Left colon (tissue), 2 donors: ENCODE measurements around the gene POLR3K. TPM values are rescaled to one million over a fixed set of nuclear protein-coding genes. Genes with fewer than 3 reads are reported as not detected.

Experiments
- ATAC-seq: fragments of 200-7000 bp; cut with Tn5 transposase; one replicate; pipeline ENCODE4 v1.9.1; 2020; ENCODE audit warnings: mild to moderate bottlenecking, moderate library complexity
- DNase-seq, 2 donors: peaks; one replicate each; pipeline ENCODE4 v3.0.0-alpha.2; 2020
- intact Hi-C, 2 donors: fragments of 100-400 bp; cut with DNase I in 1 of 2; cut with micrococcal nuclease in 1 of 2; formaldehyde crosslinking; loops; one replicate each; pipeline versions ENCODE4 v1.11.2 to v1.14.0; 2022; cut with DNase I, micrococcal nuclease
- total RNA-seq, 2 donors: library from RNA; stranded (reverse); fragmentation: NEBNext Ultra II Directional; extraction: Animal tissue kit (Norgen Biotek cat#: 25700); gene quantifications; one replicate each; pipeline ENCODE4 v1.2.1, GENCODE V29; 2021
- donor health status: DM: no; HTN: no; CAD: no.
- donor health status: DM: yes; HTN: yes; CAD: no.

The POLR3K gene
- total RNA-seq, 2 donors from 2014 or later = 10.9 to 18.3 TPM

DNA sequence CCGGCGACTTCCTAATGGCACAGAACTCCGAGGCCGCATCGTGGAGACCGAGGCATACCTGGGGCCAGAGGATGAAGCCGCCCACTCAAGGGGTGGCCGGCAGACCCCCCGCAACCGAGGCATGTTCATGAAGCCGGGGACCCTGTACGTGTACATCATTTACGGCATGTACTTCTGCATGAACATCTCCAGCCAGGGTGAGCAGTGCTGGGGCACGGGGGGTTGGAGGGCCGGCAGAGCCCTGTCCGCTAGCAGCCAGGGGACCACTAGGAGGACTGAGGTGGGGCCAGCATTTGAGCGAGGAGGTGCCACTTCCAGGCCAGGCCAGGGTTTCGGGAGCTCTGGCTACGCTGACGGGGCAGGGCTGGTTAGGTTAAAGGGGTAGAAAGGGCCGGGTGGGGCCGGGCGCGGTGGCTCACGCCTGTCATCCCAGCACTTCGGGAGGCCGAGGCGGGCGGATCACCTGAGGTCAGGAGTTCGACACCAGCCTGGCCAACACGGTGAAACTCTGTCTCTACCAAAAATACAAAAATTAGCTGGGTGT is 29.7 kb upstream of the POLR3K start:
- ATAC-seq (no peak), DNase-seq (no peak)
- intact Hi-C loops = no loop called here

DNA sequence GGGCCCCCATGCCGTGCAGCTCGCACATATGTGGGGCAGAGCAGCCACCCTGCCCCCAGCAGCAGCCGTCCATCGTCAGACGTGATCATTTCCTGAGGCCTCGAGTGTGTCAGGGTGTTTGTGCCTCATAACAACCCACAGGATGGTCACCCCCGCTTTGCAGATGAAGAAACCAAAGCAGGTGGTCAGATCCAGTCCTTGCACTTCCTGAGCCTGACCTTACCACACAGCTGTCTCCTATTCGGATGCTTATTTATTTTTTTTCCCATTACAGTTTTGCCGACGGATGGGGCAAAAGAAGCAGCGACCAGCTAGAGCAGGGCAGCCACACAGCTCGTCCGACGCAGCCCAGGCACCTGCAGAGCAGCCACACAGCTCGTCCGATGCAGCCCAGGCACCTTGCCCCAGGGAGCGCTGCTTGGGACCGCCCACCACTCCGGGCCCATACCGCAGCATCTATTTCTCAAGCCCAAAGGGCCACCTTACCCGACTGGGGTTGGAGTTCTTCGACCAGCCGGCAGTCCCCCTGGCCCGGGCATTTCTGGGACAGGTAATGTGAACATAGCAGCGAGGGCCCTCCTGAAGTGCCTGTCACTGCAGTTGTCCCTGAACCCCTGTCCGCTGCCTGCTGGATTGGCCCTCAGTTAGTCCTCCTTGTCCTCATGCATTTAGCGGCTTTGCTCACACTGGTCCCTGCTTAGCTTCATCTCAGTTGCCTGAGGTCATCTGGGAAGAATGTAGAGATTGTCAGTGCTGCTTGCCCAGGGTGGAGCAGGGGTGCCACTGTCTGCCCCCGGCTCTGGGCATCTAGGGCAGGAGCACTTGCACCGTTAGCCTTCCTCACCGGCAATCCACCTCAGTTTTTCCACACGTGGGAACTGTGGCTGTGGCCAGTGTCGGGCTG is 26.0 kb upstream of the POLR3K start:
- DNase-seq = no peak
- intact Hi-C loops = no loop called here

DNA sequence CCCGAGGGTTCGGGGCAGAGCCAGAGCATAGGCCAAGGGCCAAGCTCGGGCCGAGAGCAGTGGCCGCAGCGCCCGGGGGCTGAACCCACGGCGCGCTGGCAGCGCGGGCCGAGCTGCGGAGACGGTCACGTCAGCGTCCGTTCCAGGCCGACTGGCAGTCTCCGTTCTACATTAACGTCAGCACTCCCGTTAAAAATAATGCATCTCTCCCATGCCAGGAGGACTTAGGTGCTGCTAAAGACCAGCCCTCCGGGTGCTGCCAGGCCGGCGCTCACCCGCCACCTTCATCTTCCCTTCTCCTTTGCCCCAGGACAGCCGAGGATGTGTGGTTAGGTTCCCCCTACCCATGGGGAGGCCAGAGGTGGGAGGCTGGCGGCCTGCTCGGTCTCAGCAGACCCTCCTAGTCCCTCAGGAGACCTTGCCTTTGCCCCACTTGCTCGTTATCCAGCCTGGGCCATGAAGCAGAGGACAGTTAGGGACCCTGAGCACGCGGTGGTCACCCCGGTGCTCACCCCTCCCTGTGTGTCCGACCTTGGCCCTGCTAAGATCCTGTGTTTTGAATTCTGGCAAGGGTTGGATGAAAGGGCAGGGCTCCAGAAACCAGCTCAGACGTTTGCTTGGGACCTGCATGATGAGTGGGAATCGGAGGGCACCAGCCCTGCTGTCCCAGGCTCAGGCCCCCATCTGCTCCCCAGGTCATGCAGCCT is 25.2 kb upstream of the POLR3K start:
- DNase-seq (peak in 1 of 2 donors; percentile 57), ATAC-seq (peak; percentile 15)
- intact Hi-C loops = no loop called here

More for the DNA sequence above, 26.0 kb upstream of the POLR3K start:
- no peak for ATAC-seq

DNA sequence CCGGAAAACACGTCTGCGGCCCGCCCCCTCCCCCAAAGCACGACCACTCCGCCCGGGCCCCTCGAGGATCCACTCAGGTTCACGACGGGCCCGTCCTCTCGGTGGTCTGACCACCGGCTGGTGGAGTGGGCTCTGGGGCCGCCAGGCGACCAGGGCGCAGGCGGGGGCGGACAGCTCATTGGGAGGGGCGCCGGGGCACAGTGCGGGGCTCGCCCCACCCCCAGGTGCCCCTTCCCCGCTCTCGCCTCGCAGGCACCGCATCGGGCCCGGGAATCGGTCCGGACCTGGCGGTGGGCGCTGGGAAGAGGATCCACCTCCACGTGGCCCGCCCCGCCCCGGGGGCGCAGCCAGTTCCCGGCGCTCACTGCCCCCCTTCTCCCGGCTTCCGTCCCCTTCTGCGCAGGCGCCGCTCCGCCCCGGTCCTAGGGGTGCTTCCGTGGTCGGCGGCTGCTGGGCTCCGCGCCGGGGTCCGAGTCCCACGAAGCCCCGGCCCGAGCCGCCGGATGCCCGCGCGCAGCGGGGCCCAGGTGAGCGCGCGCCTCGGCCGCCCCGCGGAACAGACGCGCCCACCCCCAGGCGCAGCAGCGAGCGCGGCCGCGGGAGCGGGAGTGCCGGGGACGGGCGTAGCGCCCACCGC is 24.5 kb upstream of the POLR3K start, which contains the start of gene MPG:
Gene MPG (plus strand): TSS at position 419 of the 637 bp plus-strand sequence. CDS start 85 bp downstream, at position 504.
- intact Hi-C loops = no loop called here
- DNase-seq (peak; percentile 86 to 90), ATAC-seq (peak; percentile 83)

DNA sequence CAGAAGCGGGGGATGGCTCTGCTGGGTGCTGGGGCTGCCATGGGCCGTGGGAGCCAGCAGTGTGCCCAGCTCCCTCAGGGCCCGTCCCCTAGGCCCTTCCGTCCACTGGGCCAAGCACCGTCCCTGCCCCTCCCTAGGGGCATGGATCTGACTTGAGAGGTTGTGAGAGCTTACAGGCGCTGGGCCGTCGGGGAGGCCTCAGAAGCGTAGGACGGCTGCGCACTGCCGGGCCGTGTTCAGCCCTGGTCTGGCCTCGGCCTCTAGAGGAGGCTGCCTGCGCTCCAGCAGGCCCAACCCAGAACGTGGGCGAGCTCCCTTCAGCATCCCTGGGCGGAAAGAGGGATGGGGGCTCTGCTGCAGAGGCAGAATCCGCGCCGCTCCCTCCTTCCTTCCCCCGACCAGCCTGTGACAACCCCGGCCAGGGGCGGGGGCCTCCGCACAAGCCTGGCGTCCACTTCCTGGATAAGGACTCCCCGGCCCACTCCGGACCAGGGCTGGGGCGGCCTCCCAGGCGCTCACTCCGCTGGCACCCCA is 23.9 kb upstream of the POLR3K start:
- DNase-seq (peak; percentile 59 to 66), ATAC-seq (peak; percentile 49)
- intact Hi-C loops = no loop called here

DNA sequence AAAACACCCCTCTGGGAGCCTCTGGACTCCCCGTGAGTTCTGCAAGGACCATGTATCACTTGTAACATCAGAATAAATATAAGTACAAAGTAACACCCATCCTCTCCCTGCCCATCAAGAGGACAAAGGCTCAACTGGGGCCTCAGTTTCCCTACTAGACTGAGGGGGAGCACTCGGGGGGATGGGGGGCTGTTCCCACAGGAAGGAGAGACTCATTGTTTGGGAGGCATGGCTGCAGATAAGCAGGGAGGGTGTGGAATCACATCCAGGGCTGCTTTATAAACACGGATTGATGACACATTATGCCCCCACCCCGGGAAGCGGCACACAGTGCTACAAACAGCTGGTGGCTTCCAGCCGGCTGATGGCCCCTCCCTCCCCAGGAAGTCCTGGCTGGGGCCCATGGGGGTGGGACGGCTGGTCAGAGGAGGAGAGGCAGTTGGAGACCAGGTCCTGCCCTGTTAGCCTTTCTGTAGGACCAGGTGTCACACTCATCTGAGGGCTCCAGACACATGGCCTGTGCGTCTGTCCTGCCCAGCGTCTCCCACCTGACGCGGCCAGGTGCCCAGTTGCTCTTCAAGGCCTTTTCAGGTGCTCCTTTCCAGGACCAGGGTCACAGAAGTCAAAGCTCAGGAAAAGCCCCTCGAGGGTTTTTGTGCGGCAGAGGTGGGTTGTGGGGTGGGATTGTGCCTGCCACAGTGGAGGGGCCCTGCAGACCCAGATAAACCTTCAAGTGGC is 23.3 kb upstream of the POLR3K start:
- intact Hi-C loops = no loop called here
- peak; percentile 67 to 80 for DNase-seq
- peak; percentile 24 for ATAC-seq

DNA sequence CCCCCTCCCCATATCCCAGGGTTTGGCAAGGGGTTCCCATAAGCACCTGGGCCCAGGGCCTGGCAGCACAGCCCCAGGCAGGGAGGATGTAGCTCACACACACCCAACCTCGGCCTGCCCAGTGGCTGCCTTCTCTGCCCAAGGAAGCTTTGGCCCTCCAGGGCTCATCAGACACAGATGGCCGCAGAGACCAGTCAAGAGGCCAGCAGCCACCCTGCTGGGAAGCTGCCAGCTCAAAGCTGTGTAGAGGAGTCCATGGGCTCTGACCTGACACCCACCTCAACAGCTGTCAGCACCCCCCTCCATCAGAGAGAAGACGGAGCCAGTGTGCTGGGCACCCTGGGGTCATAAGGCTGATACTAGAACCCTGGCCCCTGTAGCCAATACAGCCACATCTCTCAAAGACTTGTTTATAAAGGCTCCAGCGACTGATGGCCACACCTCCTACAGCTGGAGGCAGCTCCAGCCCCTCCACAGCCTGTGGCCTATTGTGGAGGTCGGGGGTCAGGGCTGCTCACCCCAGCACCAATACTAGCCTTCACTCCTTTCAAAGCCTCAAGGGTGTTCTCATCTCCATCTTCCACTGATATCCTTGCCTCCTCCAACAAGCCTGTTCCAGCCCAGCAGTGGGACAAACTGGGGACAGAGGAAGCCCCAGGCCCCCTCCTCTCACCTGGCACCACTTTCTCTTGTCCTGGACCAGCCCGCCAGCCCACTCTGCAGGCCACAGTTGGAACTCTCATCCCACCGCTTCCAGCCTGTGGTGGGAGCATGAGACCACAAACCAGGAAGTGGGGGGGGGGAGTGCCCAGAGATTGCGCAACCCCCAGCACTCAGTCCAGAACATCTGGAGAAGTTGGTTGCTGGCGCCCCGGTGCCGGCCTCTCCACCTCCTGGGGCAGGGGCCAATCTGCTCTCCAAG is 22.4 kb upstream of the POLR3K start:
- no peak for ATAC-seq
- intact Hi-C loops = no loop called here

DNA sequence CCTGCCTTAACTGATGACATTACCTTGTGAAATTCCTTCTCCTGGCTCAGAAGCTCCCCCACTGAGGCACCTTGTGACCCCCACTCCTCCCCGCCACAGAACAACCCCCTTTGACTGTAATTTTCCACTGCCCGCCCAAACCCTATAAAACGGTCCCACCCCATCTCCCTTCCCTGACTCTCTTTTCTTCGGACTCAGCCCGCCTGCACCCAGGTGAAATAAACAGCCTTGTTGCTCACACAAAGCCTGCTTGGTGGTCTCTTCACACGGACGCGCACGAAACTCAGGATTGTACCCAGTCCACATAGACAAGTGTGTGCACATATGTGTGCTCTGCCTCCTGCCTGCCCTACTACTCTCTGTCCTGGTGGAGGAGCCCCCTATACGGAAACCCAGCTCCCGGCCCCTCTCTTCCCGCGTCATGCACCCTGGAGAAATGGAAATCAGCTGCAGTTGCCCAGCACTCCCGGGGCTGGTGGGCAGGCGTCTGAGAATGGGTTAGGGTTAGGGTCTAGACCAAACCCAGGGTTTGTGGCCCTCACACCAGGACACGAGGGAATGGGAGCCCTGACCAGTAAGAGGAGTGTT is 21.4 kb upstream of the POLR3K start:
- no peak for ATAC-seq
- no peak for DNase-seq
- intact Hi-C loops = no loop called here

More for the DNA sequence above, 22.4 kb upstream of the POLR3K start:
- peak; percentile 58 to 68 for DNase-seq

DNA sequence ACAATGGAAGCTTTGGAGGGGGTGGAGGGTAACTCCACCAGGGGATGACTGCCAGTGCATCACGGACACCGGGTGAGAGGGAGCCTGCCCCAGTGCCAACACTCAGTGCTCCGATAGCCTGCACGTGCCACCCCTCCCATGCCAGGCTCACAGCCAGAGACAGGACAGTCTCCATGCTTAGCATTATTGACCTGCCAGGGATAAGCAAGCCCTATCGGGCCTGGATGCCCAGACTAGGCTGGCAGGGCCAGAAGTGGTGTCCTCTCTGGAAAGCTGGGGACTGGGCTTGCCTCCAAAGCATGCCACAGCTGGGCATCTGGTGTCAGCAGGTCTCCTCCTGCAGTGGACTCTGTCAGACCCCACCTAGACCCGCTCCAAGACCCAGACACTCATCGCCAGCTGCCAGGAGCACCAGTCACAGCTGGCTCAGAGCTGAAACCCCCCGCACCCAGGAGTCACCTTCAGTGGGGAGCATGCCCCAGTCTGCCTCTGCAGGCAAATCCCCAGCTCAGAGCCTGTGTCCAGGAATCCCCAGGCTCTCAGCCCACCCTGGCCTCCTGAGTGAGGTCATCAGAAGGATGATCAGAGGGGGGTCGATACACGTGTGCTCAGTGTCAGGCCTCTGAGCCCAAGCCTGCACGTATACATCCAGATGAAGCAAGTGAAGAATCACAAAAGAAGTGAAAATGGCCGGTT is 20.8 kb upstream of the POLR3K start:
- DNase-seq = no peak
- no peak for ATAC-seq
- intact Hi-C loops = no loop called here

DNA sequence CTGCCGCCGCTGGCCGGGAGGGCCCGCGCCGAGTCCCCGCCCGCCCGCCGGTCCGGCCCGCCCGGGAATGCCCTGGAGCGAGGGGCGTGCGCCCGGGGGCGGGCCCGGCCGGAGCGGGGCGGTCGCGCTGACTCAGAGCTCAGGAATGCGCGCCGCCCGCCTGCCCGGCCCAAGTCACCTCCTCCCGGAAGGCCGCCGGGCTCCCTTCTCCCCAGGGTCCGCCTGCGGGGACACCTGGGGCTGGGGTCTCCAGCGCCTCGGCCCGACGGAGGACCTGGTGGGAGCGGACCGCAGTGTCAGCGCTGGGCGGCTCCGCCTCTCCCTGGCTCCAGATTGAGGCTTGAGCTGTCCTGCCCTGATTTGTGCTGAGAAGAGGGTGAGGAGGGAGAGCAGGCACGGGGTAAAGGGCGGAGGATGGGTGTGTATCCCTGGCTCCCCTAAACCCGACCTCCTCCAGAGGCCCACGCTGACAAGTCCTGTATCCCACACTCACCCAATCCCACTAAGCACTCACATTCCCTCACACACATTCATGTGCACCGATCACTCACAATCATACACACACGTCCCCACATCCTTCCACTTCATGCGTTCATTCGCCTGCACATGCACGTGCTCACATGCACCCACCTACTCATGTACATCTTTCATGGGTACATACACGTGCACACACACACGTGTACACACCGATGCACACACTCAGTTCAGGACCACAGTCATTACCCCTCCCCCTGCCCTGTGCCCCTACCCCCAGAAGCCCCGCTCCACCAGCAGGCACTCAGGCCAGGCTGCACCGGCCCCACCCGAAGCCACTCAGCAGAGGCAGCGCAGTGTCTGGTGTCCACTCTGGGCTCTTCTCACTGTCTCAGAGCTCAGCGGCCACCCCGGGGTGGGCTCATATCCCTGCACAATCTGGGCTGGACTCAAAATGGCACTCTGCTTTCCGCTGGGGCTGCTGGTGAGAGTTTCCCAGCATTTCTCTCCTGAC is 19.4 kb upstream of the POLR3K start, which contains the start of gene RHBDF1:
Gene RHBDF1 (minus strand): TSS at position 71 of the 988 bp plus-strand sequence. CDS start 7,616 bp downstream, outside the sequence.
- intact Hi-C loops = no loop called here
- DNase-seq (peak; percentile 61 to 73), ATAC-seq (peak; percentile 78)

DNA sequence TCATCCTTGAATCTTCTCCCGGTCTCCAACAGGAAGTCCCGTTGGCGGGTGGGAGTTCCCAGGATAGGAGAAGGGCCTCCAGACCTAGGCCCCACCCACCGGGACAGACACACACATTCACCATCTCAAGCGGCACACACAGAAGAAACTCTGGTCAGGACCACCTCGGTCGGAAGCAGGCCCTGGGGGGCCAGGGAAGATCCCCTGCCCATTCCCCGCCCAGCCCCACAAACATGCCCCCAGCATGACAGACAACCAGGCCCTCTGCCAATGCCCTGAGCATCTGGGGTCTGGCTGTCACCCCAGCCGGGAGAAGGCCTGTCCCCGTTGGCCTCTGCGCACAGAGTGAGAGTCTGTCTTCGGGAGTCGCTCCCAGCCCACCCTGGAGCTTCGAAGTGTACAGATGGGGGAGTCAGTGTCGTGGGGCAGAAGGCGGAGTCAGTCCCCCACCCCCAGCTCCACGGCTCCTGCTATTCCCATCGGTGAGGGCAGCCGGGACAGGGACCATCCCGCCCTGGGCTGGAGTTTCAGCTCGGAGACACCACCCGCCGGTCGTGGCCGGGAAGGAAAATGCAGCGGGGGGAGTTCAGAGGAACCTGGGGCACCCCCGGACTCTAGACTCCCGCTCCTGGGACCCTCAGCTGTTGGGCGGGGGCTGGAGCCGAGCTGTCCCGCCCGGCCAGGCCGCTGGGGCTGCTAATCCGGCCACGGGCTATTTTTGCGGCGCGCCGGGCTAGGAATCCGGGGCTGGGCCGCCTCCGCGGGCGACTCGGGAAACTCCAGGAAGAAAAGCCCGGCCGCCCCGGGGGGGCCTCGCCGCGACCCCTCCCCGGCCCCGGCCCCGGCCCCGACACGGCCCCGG is 18.4 kb upstream of the POLR3K start:
- intact Hi-C loops = no loop called here
- peak; percentile 76 to 90 for DNase-seq
- ATAC-seq = peak; percentile 60

DNA sequence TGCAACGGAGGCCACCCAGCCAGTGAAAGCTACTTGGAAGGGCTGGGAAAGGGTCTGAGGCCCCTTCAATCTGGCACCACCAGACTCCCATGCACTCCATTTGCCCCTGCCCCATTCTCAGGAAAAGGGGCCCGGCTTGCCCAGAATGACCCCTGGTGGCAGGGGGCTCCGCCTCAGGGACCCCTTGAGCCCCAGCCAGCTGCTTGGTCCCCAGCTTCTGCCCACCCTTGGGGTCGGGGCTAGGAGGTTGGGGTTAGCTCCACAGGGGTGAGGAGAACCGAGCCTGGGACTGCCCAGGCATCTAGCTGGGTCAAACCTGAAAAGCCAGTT is 17.8 kb upstream of the POLR3K start:
- DNase-seq (no peak), ATAC-seq (no peak)
- intact Hi-C loops = no loop called here

DNA sequence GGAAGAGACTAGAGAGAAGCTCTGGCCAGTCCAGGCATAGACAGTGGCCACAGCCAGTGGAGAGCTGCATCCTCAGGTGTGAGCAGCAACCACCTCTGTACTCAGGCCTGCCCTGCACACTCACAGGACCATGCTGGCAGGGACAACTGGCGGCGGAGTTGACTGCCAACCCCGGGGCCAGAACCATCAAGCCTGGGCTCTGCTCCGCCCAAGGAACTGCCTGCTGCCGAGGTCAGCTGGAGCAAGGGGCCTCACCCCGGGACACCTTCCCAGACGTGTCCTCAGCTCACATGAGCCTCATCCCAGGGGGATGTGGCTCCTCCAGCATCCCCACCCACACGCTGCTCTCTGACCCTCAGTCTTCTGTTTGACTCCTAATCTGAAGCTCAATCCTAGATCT is 15.8 kb upstream of the POLR3K start:
- intact Hi-C loops = no loop called here
- ATAC-seq = no peak
- no peak for DNase-seq
